Suppressor macrophage treated with lipopolysaccharide for 1 hour (primary cell): ENCODE data around the gene NUP50.
A peak's percentile ranks its signal among the peaks of the same experiment; 100 is the strongest.

ENCODE experiments used
- DNase-seq, 3 donors: peaks; one replicate each; pipeline ENCODE4 v3.0.0-alpha.2; 2020 to 2022

Gene NUP50

GRCh38 chr22:45196308-45196707 lies 32.6 kb downstream of the NUP50 start:
- no peak for DNase-seq

GRCh38 chr22:45196926-45197605 lies 33.3 kb downstream of the NUP50 start:
- no peak for DNase-seq

- no peak for DNase-seq
These were observed 34.1 kb downstream of the NUP50 start for GRCh38 chr22:45197606-45198462.

- DNase-seq, result no peak
These were observed 34.7 kb downstream of the NUP50 start for GRCh38 chr22:45198463-45198795.

GRCh38 chr22:45199723-45200122 lies 36.0 kb downstream of the NUP50 start:
- DNase-seq, result no peak

- DNase-seq, result no peak
These were observed 36.5 kb downstream of the NUP50 start for GRCh38 chr22:45200230-45200629.

- DNase-seq, result no peak
These were observed 37.3 kb downstream of the NUP50 start for GRCh38 chr22:45200860-45201511.

GRCh38 chr22:45201678-45202332 lies 38.1 kb downstream of the NUP50 start:
- DNase-seq, result no peak

GRCh38 chr22:45202333-45203149 lies 38.8 kb downstream of the NUP50 start:
- DNase-seq, result peak; percentile 48 to 80 (median 76)

- DNase-seq, result peak in 2 of 3 donors; percentile 31 to 37
These were observed 39.6 kb downstream of the NUP50 start for GRCh38 chr22:45203150-45203951.

- no peak for DNase-seq
These were observed 40.5 kb downstream of the NUP50 start for GRCh38 chr22:45204241-45204640.

- DNase-seq, result peak in 1 of 3 donors; percentile 54
These were observed 41.1 kb downstream of the NUP50 start for GRCh38 chr22:45204819-45205218.

GRCh38 chr22:45205276-45205925 lies 41.7 kb downstream of the NUP50 start:
- DNase-seq, result no peak

- DNase-seq, result no peak
These were observed 42.5 kb downstream of the NUP50 start for GRCh38 chr22:45206233-45206632.

- DNase-seq, result no peak
These were observed 43.8 kb downstream of the NUP50 start for GRCh38 chr22:45207533-45207932.

- DNase-seq, result no peak
These were observed 44.4 kb downstream of the NUP50 start for GRCh38 chr22:45207981-45208664.

GRCh38 chr22:45208696-45208992 lies 44.9 kb downstream of the NUP50 start:
- no peak for DNase-seq

GRCh38 chr22:45208993-45209838 lies 45.5 kb downstream of the NUP50 start:
- DNase-seq, result peak; percentile 55 to 70 (median 63)

- no peak for DNase-seq
These were observed 46.4 kb downstream of the NUP50 start for GRCh38 chr22:45210174-45210573.

- no peak for DNase-seq
These were observed 46.9 kb downstream of the NUP50 start for GRCh38 chr22:45210577-45210976.
